Stimulated activated CD4-positive, alpha-beta T cell treated with anti-CD3 and anti-CD28 coated beads, TNF-alpha, amount 100 ng/mL, for 4 hours (primary cell): Measurements from ENCODE around the gene CHN2.

Source experiments
- DNase-seq, 3 experiments: peaks; one replicate each; pipeline ENCODE4 v3.0.0-alpha.2; 2020; ENCODE audit warnings: low read depth in 3 of 3

CHN2 gene

GRCh38 chr7:29282819-29283414, 88.3 kb downstream of the CHN2 start:
- no peak for DNase-seq

- no peak for DNase-seq
Measured at GRCh38 chr7:29284696-29285443, 90.3 kb downstream of the CHN2 start.

- no peak for DNase-seq
Measured at GRCh38 chr7:29285444-29285793, 90.8 kb downstream of the CHN2 start.

DNA sequence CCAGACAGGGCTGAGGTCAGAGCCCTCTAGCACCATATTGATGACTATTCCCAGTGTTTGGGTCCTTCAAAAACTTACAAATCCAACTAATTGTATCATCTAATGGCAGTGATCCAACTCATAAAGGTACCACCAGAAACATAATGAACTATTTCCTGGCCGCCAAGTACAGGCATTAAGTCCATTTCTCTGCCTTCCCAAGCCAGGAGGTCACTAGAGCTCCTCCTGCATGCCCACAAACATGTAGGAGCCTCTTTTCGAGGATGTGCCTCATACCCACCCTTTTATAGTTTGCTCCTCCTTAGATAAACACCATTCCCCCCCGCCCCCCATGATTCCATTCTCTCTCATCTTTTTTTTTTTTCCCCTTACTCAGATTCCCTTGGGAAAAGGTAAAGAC, 91.3 kb downstream of the CHN2 start:
- DNase-seq, result no peak

DNA sequence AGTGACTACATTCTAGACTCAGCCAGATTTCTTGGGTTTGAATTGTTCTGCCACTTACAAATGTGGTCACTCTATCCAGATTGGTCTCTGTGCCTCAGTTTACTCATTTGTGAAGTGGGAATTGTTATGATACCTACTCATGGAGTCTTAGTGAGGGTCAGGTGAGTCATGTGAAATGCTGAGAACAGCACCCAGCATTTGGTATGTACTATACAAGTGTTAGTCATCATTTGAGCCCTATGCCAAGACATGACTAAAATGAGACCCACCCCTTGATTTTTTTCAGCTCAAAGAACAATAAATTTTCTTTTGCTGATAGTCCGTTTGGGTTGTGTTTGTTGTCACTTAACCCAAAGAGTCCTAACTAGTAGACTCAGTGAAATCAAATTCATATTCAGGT, 92.8 kb downstream of the CHN2 start:
- no peak for DNase-seq

DNA sequence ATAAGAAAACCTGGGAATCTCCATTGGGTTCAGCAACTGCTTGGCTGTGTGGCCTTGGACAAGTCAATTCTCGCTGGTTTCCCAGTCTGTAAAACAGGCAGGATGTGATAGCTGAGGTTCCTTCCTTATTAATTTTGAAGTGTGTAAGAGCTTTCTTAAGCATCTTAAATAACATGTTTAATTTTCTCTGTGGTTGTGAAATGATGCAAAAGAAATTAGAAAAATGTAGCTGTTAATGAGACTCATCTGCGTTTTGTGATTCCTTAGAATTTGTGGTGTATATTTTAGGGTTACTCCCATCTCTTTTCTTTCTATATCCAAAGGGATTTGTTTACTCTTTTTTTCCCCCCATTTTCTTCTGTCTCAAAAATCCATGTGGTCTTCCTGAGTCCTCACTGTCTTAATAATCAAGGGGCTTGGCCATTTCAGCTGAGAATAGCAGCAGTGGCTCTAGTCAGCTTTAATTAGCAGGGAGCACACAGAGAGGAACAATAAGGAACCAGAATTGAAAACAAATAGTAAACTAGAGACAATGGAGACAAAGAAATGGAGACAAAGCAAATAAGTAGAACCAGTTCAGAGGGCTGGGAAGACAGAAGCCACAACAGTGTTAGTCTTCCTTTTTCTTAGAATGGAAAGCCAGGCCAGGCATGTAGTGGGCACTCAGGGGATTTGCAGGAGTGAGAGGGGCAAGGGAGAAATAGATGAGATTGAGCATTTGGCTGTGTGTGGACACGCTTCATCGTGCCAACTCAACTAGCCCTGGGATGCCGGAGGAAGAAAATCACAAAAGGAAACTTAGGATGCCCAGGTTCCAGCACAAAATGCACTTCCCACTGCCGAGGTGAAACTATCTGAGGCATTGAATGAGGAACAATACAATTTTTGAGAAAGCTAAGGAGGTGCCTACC, 93.9 kb downstream of the CHN2 start:
- no peak for DNase-seq

DNA sequence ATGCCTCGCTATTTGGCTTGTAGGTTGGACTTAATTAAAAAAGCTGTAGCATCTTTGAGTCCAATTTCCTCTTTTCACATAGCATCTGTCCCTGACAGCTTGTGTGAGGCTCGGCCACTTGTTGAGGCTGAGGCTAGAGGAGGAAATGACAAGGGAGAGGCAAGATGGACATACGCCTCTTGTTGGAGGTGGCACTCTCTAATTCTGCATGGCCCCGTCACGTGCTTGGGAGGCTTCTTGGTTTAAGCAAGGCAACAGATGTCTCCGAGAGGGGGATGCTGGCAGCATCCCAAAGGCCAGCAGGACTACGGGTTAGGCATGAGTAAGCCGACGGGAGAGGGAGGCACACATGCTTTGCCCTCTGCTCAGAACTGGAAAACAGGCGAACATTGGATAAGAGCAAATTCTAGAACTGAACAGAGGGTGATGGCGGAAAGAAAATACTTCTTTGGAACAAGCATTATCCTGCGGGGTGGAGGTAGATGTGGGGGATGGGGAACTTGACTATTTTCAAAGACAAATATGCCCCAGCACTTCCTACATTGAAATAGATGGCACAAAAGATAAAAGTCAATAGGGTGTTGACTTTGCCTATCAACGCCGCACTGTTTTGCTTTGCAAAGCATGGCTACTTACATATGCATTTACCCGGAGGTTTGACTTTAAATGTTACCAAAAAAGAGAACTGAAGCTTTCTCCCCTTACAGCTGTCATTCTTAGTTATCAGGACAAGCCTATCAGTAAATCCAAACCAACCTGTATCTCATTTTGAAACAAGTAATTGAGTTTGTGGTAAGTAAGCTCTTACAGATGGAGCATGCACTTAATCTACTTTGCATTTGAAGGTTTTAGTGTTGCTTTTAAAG, 94.8 kb downstream of the CHN2 start:
- DNase-seq, result no peak

GRCh38 chr7:29290829-29291228, 96.3 kb downstream of the CHN2 start:
- no peak for DNase-seq

DNA sequence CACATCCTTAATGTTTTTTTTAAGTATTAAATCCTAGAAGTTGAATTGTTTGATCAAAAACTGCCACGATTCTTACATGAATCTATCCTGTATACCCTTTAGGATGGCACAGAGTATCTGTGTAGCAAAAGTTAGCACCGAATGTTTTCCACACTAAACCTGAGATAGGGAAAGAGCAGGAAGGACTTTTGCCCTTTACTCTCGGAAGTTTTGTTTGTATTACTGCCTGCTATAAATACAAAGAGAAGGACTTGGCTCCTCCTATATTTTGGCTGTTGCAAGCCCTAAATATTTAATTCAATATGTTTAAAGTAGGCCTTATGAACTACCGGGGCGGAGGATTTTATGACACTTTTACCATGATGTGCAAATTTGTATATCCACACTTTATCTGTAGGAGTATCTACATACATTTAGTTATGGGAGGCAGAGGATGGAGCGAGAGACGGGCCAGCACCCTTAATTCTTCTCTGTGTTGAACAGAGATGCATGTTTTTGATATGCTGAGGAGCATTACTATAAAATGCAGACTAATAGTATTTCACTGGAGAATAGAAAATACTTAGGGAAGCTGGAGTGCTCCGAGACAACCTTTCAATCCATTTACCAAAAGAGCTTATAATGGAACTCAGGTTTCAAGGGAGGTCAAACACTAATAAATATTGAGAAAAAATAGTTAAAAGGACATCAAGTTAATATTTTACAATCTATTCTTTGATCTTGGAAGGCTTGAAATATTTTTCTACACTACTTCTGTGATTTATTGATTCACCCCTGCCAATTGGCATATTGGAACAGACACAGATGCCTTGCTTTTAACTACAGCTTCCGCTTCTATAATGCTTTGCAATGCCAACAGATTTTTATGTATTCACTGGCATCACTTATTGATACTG, 97.4 kb downstream of the CHN2 start:
- DNase-seq, result no peak

DNA sequence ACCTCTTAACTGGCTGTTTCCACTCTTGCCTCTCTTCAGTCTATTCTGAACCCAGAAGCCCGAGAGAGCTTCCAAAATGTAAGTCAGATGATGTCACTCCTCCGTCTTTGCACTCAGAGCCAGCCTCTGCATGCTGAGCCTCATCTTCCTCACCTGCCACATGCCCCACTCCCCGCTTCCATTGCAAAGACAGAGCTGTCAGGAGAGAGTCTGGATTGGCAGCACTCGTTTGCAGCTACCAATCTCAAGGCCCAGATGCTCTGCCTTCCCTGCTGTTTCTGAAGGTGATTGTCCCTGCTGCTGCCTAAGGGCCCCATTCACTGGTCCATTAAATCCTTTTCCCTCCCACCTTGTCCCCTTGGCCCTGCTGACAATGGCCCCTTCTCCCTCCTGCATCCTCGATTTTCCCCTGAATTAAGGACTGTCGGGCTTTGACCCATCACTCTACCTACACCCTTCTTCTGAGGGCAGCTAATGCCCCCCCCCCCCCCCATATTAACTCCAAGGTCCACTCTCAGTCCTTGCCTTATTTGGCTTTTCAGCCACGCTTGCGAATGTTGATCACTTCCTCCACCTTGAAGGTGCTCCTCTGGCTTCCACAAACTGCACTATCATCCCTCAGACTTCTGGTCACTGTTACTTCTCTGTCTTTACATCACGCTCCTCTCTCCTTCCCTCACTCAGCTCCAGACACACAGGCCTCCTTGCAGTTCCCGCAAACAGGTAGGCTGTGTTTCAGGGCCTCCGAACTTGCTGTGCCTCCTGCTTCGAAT, 98.5 kb downstream of the CHN2 start:
- DNase-seq, result no peak

DNA sequence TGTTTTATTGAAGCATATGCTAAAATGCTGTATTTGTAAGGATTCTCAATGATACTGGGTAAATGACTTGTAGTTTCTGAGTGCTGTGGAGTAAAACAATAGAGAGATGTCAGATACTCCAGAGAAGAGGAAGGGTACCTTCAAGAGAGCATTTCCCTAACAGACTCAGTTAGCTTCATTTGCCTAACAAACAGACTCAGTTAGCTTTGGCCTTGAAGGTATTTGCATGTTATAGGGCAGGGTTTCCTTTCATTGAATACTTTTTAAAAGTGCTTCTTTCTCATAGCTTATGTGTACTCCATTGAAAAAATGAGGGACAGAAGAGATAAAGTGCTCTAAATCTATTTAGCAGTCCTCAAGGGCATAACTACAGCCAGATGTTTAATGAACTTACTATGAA, 101.8 kb downstream of the CHN2 start:
- no peak for DNase-seq

DNA sequence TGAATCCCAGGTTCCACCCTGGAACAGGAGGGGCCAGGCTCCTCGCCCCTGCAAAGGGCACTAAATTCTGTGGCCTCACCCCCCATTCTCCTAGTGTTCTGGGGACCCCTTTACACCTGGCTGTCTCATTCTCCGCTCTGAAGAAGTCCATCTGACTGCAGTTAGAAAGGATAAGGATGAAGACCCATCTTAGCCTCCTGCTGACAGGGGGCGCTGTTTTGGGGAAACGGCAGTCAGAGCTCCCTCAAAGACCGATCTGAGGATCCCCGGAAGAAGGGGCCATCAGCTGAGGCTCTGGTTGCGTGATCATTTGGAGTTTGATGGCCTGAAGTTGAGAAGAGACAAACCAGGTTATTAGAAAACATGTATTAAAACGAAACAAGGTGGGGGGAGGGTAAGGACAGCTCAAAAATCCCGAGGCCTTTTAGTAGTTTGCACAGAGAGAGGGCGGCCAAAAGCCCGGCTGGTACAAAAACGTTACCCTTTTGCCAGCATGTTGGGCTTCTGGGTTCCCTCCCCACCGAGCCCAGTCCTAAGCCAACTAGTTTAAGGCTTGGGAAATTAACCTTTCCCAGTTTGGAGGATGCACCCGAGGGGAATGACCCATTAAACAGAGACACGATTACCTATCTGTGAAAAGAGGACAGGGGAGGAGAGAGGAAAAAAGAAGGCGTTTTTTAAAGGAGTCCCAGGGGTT, 102.8 kb downstream of the CHN2 start:
- no peak for DNase-seq

- no peak for DNase-seq
Measured at GRCh38 chr7:29299086-29299485, 104.5 kb downstream of the CHN2 start.

DNA sequence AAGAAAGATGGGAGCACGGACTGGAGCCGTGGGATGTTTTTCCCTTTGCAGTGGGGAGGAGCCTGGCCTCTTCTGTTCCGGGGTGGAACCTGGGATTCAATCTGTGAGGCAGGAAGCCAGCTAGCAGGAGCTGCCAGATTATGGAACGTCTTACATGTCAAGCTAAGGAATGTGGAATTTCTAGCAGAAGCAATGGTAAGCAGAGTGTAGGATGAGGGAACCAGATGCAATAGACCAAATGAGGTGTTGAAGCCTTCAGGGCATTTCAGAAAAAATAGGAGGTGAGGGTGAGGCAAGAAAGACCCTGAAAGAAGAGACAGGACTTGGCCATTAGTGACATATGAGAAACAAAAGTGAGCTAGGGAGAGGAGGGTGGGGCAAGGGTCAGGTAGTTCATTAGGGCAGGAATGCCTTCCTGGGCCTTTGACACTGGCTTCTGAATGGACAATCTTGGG, 105.5 kb downstream of the CHN2 start:
- DNase-seq, result no peak

DNA sequence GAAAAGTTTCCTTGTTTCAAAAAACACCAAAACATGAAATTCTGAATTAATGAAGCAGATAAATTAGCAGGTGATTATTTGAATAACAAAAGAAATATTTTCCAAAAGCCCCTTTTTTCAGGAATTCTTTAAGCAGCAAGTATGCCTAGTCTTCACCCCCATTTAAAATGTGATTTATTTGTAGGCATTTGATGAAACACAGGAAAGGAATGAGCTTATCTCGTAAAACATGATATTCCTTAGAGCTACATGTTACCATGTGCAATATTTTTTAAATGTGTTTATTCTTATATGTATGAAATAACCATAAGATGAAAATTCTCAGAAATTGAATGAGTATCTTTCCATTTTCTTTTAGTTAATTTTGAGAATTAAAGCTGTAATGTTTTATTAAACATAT, 106.1 kb downstream of the CHN2 start:
- no peak for DNase-seq

DNA sequence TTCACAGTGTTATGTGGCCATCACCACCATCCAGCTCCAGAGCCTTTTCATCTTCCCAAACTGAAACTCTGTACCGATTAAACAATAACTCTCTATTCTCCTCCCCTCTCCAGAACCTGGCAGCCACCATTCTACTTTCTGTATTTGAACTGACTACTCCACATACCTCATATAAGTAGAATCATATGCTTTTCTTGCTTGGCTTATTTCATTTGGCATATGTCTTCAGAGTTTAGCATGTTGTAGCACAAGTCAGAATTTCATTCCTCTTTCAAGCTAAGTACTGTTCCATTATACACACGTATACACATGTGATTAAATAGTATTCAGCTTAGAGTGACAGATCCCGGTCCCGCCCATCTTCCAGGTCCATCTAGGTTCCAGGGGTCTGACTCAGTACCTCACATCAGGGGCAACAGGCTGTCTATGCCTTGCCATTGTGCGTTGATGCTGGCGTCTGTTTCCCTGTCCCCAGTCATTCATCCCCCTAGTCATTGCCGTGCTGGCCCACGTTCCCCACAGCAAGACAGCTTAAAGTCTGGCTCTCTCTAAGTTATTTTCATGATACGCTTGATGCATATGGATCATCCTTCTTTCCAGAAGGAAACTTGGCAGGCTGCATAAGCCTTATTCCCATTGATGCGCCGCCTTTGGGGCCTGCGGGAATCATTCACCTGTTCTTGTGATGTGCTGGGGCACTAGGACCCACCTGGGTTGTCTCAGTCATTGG, 108.3 kb downstream of the CHN2 start:
- DNase-seq, result no peak

DNA sequence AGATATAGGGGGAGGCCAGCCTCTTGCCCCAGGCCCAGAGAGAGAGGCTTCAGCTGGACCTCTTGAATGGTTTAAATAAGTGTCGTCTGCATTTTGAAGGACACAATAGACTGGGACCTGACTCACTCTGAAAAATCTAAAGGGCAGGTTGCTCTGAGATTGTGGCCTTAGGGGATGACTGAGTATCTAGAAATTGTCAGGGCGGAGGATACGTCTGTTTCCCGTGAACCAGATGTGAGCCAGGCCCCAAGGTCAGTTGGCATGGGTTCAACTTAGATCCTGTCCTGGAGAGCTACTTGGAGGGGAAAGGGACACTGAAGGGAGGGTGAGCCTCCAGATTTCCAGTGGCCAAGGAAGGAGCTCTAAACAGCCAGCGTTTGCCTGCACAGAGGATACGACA, 110.2 kb downstream of the CHN2 start:
- no peak for DNase-seq

DNA sequence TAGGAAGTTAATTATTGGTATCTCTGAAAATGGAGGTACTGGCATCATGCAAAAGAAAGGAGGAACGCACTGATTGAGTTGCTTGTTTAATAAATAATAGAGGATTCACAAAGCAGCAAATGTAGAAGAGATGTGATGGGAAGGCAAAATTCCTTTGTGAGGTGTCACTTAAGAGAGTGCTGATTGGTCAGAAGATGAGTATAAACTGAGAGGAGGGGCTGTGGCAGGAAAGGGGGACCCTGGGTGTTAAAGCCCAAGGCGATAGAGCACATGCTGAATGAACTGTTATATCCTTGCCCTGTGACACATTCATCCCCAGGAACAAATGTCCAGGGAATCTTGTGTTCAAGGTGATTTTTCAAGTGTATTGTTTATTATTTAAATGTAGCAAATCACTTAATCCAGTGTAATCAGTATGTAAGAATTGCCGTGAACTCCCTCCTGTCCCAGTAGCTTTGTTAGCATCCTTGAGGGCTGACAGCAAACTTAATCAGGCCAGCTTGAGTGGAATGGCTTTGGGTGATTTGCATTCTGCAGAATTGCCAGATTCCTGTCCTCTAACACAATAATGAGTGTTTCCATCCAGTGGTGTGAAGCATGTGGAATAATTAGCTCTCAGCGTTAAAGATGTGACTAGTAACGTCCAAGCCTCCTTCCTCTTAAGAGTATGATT, 111.9 kb downstream of the CHN2 start:
- no peak for DNase-seq
